Left lung (tissue), 10 donors: ENCODE measurements around the gene DCBLD2. TPM values are rescaled to one million over a fixed set of nuclear protein-coding genes. Genes with fewer than 3 reads are reported as not detected.

Experiments
- ATAC-seq: fragments of 200-7000 bp; cut with Tn5 transposase; one replicate; pipeline ENCODE4 v1.9.1; 2020; ENCODE audit warnings: moderate library complexity
- DNase-seq, 4 donors: peaks; one replicate each; pipeline ENCODE4 v3.0.0-alpha.2; 2013 to 2020
- H3K27ac ChIP-seq, 2 donors: fragments of 200-600 bp; sonication (generic) in 1 of 2; one replicate each; pipeline versions ENCODE4 v1.5.0 to v1.8.0; 2020 to 2021
- H3K27me3 ChIP-seq, 2 donors: fragments of 200-600 bp; sonication (generic) in 1 of 2; one replicate each; pipeline versions ENCODE4 v1.5.0 to v1.8.0; 2020 to 2021
- H3K36me3 ChIP-seq, 2 donors: fragments of 200-600 bp; sonication (generic) in 1 of 2; one replicate each; pipeline versions ENCODE4 v1.5.0 to v1.8.0; 2020 to 2021
- H3K4me1 ChIP-seq, 2 donors: fragments of 200-600 bp; one replicate each; pipeline ENCODE4 v1.8.0; 2021
- H3K4me3 ChIP-seq, 2 donors: fragments of 200-600 bp; sonication (generic) in 1 of 2; one replicate each; pipeline versions ENCODE4 v1.5.0 to v1.8.0; 2020 to 2021; ENCODE audit warnings: mild to moderate bottlenecking in 1 of 2
- H3K9me3 ChIP-seq, 2 donors: fragments of 200-600 bp; sonication (generic) in 1 of 2; one replicate each; pipeline versions ENCODE4 v1.5.0 to v1.8.0; 2020 to 2021
- CTCF ChIP-seq, 2 donors: fragments of 200-600 bp; sonication (generic) in 1 of 2; IDR thresholded peaks; one replicate each; pipeline versions ENCODE4 v1.5.0 to v1.8.0; 2021; ENCODE audit warnings: antibody characterized with exemption in 2 of 2
- intact Hi-C, 2 donors: fragments of 100-400 bp; cut with DNase I; formaldehyde crosslinking; loops; one replicate each; pipeline versions ENCODE4 v1.11.2 to v1.14.2; 2022
- polyA plus RNA-seq, 6 donors: library from polyadenylated mRNA; unstranded; fragments of 120-200 nt; gene quantifications; one replicate each; pipeline ENCODE4 v1.2.1, GENCODE V29; 2013; ENCODE audit not compliant: insufficient read length in 6 of 6
- total RNA-seq, 2 donors: library from RNA; stranded (reverse); fragmentation: NEBNext Ultra II Directional; extraction: Animal tissue kit (Norgen Biotek cat#: 25700); gene quantifications; one replicate each; pipeline ENCODE4 v1.2.1, GENCODE V29; 2021
- donor health status: DM: no; HTN: yes; CAD: no.
- donor health status: DM: no; HTN: no; CAD: no.

The DCBLD2 gene
- total and polyA plus RNA-seq, 8 donors: 44.8 to 92.4 (median 69.3) TPM

DNA sequence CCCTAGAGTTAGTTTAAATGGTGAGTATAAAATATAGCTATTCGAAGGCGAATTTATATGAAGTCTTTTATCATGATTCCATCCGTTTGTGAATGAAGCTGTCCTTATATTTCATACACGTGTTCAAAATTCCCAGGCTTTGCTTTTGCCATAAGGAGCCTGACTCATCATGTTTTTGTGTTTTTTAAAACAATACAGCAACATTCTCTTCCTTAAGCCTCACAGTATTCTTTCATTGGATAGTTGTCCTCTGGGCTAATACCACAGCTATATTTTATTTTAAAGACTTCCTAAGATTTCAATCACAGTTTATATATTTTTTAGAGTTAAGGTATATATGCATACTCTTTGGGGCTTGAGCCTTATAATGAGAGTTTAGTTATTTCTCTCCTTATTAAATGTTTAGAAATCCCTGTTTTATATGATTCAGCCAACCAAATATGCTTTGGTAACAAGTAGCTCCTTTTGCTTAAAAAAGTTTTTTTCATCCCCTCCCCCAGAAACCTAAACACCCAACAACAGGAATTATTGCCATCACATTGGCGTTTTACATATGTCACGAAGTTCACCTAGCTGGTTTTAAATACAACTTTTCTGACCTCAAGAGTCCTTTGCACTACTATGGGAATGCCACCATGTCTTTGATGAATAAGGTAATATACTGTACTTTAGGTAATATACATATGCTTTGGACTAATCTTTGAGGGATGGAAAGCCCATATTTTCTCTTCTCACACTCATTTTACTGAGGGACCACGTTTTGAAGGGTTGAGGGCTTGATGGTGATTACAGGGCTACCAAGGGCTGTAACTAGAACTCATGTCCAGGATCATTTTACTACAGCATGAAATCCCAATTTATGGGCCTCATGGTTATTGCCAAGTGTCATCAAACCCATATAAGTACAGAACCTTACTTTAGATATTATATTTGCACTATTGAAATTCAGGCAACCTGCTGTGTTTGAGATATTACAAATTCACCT lies 109.9 kb downstream of the DCBLD2 start:
- Histone ChIP-seq H3K27ac (no peak overlapping the region), H3K9me3 (no peaks in the 10 kb centered on the region), H3K4me1 (peaks cover 0 to under 1% of the 10 kb centered on the region in 2 donors), H3K4me3 (no peak overlapping the region), H3K36me3 (peaks cover 0 to 34% of the 10 kb centered on the region in 2 donors), H3K27me3 (no peaks in the 10 kb centered on the region)
- no peak for TF ChIP-seq CTCF (IDR thresholded peaks at IDR 0.05)
- DNase-seq: no peak
- ATAC-seq: no peak
- intact Hi-C loops: no loop called here

DNA sequence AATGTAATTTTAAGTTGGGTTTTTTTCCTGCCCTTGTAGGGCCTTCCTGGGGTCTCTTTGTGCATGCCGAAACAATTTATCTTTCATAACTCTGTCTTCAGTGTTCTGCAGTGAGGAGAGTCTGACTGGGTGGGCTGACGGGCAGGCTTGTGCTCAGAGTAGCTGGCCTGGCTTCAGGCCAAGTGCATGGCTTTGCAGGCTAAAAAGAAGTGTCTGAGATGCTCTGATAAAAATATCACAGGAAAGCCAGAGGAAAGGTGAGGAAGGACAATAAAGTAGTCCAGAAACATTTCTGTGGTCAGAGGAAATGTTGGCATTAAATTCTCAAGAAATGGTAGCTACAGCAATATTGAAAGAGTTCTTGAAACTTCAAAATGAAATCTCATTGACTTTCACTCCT lies 112.8 kb downstream of the DCBLD2 start:
- DNase-seq (peak in 2 of 4 donors; percentile 24 to 32), ATAC-seq (no peak)
- Histone ChIP-seq H3K4me3 (no peak overlapping the region), H3K36me3 (peaks cover 0 to 18% of the 10 kb centered on the region in 2 donors), H3K27ac (no peak overlapping the region), H3K4me1 (peaks cover 6 to 27% of the 10 kb centered on the region in 2 donors), H3K9me3 (no peaks in the 10 kb centered on the region), H3K27me3 (no peaks in the 10 kb centered on the region)
- intact Hi-C loops: no loop called here
- TF ChIP-seq CTCF (IDR thresholded peaks at IDR 0.05): no peak

DNA sequence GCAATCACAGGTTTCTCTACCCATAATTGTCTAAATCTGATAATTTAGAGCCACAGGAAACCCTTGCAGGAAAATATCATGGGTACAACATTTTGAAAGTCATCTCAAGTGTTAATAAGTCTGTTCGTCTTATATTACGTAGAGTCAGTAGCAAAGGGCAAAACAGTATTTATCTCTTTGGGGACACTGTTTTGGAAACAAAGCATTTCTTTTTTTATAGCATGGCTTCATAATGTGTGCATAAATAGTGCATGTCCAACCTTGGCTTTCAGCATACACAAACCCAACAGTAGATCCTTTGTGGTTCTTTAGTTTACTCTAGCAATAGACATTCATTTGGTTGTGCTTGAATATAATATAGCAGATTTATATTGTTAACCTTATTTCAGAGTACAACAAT lies 114.3 kb downstream of the DCBLD2 start:
- DNase-seq (no peak), ATAC-seq (no peak)
- intact Hi-C loops: no loop called here
- H3K9me3 ChIP-seq: no peaks in the 10 kb centered on the region
- no peak for TF ChIP-seq CTCF (IDR thresholded peaks at IDR 0.05)
- peaks cover 6 to 27% of the 10 kb centered on the region in 2 donors for H3K4me1 ChIP-seq
- H3K4me3 ChIP-seq: no peak overlapping the region
- no peaks in the 10 kb centered on the region for H3K27me3 ChIP-seq
- H3K27ac ChIP-seq: no peak overlapping the region
- peaks cover 0 to 28% of the 10 kb centered on the region in 2 donors for H3K36me3 ChIP-seq

GRCh38 chr3:98786364-98787006 lies 115.0 kb downstream of the DCBLD2 start:
- H3K27me3 ChIP-seq: no peaks in the 10 kb centered on the region
- H3K4me1 ChIP-seq: peaks cover 6 to 27% of the 10 kb centered on the region in 2 donors
- no peak for DNase-seq
- ATAC-seq: no peak
- TF ChIP-seq CTCF (IDR thresholded peaks at IDR 0.05): no peak
- H3K4me3 ChIP-seq: no peak overlapping the region
- intact Hi-C loops: no loop called here
- no peak overlapping the region for H3K27ac ChIP-seq
- no peaks in the 10 kb centered on the region for H3K9me3 ChIP-seq
- H3K36me3 ChIP-seq: peaks cover 0 to 31% of the 10 kb centered on the region in 2 donors
